ENCODE measurements around the gene KRTAP6-3. TPM values are rescaled to one million over a fixed set of nuclear protein-coding genes. Genes with fewer than 3 reads are reported as not detected.

The KRTAP6-3 gene
- total and polyA plus RNA-seq, 9 of the 15 experiments (the other 6 are each of a cell fraction or from before 2014, with no cell fraction given) = 0.23 TPM; not detected in 8

GRCh38 chr21:30577766-30578165 is 14.5 kb upstream of the KRTAP6-3 start:
- POLR2A ChIA-PET = no interaction called here
- intact Hi-C loops (cut with micrococcal nuclease) (no loop called here), in situ Hi-C loops (cut with MboI) (no loop called here)
- H3K36me3 ChIP-seq (ENCODE audit: control insufficient read depth, insufficient read depth, low read length) = no peaks in the 10 kb centered on the region
- H4K20me1 ChIP-seq (replicated peaks; ENCODE audit: control insufficient read depth, insufficient read depth, low read length) = no peaks in the 10 kb centered on the region
- no peak overlapping the region for H3K27ac ChIP-seq (ENCODE audit: extremely low read depth, low read depth, low read length)
- H3K9me3 ChIP-seq (replicated peaks; ENCODE audit: control insufficient read depth, insufficient read depth, low read depth, low read length) = no peaks in the 10 kb centered on the region; the same call in 1 of the 2 replicates
- ATAC-seq = no peak
- H3K9ac ChIP-seq (ENCODE audit: insufficient read depth in 1 of 2, low read depth in 2 of 2, low read length in 2 of 2) = no peak overlapping the region
- H3K27me3 ChIP-seq (ENCODE audit: control insufficient read depth in 2 of 2, insufficient read depth in 2 of 2, low read length in 2 of 2) = no peaks in the 10 kb centered on the region
- no peaks in the 10 kb centered on the region for H3K4me1 ChIP-seq (replicated peaks in 1 of 2; ENCODE audit: control insufficient read depth in 2 of 2, insufficient read depth in 2 of 2, low read length in 2 of 2)
- CTCF ChIA-PET (ENCODE audit: low intra/inter-chr PET ratio) = no interaction called here
- H3K4me3 ChIP-seq = no peak overlapping the region
- no peak overlapping the region for H2AFZ ChIP-seq (ENCODE audit: low read depth, low read length)
- no peak overlapping the region for H3K4me2 ChIP-seq (ENCODE audit: insufficient read depth, low read length)
- H3K79me2 ChIP-seq (ENCODE audit: control insufficient read depth, insufficient read depth, low read length) = no peaks in the 10 kb centered on the region
- DNase-seq (ENCODE audit: extremely low read depth in 1 of 4, low spot score in 3 of 4) = no peak
- BruUV-seq (replicated peaks) = no TSS peak
- FAIRE-seq = no peak
- no peaks in the 10 kb centered on the region for H3K9me1 ChIP-seq (ENCODE audit: control insufficient read depth, insufficient read depth, low read length)
- TF ChIP-seq MEF2D (tag; conservative IDR thresholded peaks at IDR 0.05; ENCODE audit: low read depth) = no peak
- no peak for TF ChIP-seq HDAC2 (IDR thresholded peaks at IDR 0.05)
- no peak for TF ChIP-seq UBTF (IDR thresholded peaks at IDR 0.05; ENCODE audit: borderline replicate concordance in 1 of 2, low read depth in 2 of 2, low read length in 2 of 2)
- no peak for TF ChIP-seq ADNP (tag; IDR thresholded peaks at IDR 0.05)
- no peak for TF ChIP-seq PHB2 (IDR thresholded peaks at IDR 0.05; ENCODE audit: low read depth)
- TF ChIP-seq FOXA3 (CRISPR knock-in tag; conservative IDR thresholded peaks at IDR 0.05 in 1 of 2, IDR thresholded peaks at IDR 0.05 in 1 of 2) = no peak
- no peak for TF ChIP-seq MXD1 (CRISPR knock-in tag; IDR thresholded peaks at IDR 0.05; ENCODE audit: borderline replicate concordance, poor library complexity, severe bottlenecking)
- TF ChIP-seq ZFPM2 (CRISPR knock-in tag; IDR thresholded peaks at IDR 0.05) = no peak
- no peak for TF ChIP-seq ZNF184 (CRISPR knock-in tag; IDR thresholded peaks at IDR 0.05)
- TF ChIP-seq ARID4B (CRISPR knock-in tag; IDR thresholded peaks at IDR 0.05) = no peak
- no peak for TF ChIP-seq FOSL1 (tag; conservative IDR thresholded peaks at IDR 0.05)
- no peak for TF ChIP-seq POLR3A (IDR thresholded peaks at IDR 0.05; ENCODE audit: borderline replicate concordance, extremely low read depth, insufficient read depth, insufficient read length)
